ENCODE measurements around the gene PHRF1. TPM values are rescaled to one million over a fixed set of nuclear protein-coding genes. Genes with fewer than 3 reads are reported as not detected.

The PHRF1 gene
- total RNA-seq, 1 donor from 2014 or later = 25.4 TPM

GRCh38 chr11:623349-623869 is 47.1 kb downstream of the PHRF1 start:
- ATAC-seq = no peak
- DNase-seq (ENCODE audit: low spot score) = no peak

- peak; percentile 77 for DNase-seq (ENCODE audit: low spot score)
- peak; percentile 79 for ATAC-seq
Measured at GRCh38 chr11:623999-624704, 47.9 kb downstream of the PHRF1 start.

- DNase-seq (ENCODE audit: low spot score) (peak; percentile 63), ATAC-seq (peak; percentile 75)
Measured at GRCh38 chr11:624705-625635, 48.7 kb downstream of the PHRF1 start, which contains the start of gene CDHR5. TSS of gene CDHR5 (minus strand) at chr11:624955. CDS start at chr11:624902, 53 bp downstream.

- no peak for ATAC-seq
Measured at GRCh38 chr11:625636-626268, 49.5 kb downstream of the PHRF1 start.

GRCh38 chr11:626475-627307 is 50.4 kb downstream of the PHRF1 start, which contains the start of gene SCT:
TSS of gene SCT (minus strand) at chr11:627181. CDS start at chr11:627143, 38 bp downstream.
- DNase-seq (ENCODE audit: low spot score) = peak; percentile 42

More at GRCh38 chr11:625636-626268, 49.5 kb downstream of the PHRF1 start:
- DNase-seq (ENCODE audit: low spot score) = no peak

GRCh38 chr11:627308-627576 is 51.0 kb downstream of the PHRF1 start:
- DNase-seq (ENCODE audit: low spot score) = no peak

More at GRCh38 chr11:626475-627307, 50.4 kb downstream of the PHRF1 start, which contains the start of gene SCT:
- ATAC-seq = no peak

GRCh38 chr11:628056-628455 is 51.8 kb downstream of the PHRF1 start:
- ATAC-seq (no peak), DNase-seq (ENCODE audit: low spot score) (no peak)

More at GRCh38 chr11:627308-627576, 51.0 kb downstream of the PHRF1 start:
- ATAC-seq = no peak

- ATAC-seq (no peak), DNase-seq (ENCODE audit: low spot score) (no peak)
Measured at GRCh38 chr11:629237-629583, 52.9 kb downstream of the PHRF1 start.

GRCh38 chr11:630871-631270 is 54.6 kb downstream of the PHRF1 start:
- ATAC-seq (no peak), DNase-seq (ENCODE audit: low spot score) (no peak)

GRCh38 chr11:635945-636510 is 59.8 kb downstream of the PHRF1 start:
- ATAC-seq = no peak
- DNase-seq (ENCODE audit: low spot score) = no peak

GRCh38 chr11:636511-637332 is 60.5 kb downstream of the PHRF1 start, which contains the start of gene DRD4:
TSS of gene DRD4 (plus strand) at chr11:637269. CDS start at chr11:637305, 36 bp downstream.
- no peak for DNase-seq (ENCODE audit: low spot score)

GRCh38 chr11:637333-637592 is 61.0 kb downstream of the PHRF1 start:
- ATAC-seq (no peak), DNase-seq (ENCODE audit: low spot score) (no peak)

More at GRCh38 chr11:636511-637332, 60.5 kb downstream of the PHRF1 start, which contains the start of gene DRD4:
- ATAC-seq = peak; percentile 51

GRCh38 chr11:637593-638521 is 61.6 kb downstream of the PHRF1 start:
- ATAC-seq (no peak), DNase-seq (ENCODE audit: low spot score) (no peak)

- no peak for DNase-seq (ENCODE audit: low spot score)
- ATAC-seq = no peak
Measured at GRCh38 chr11:638631-639331, 62.5 kb downstream of the PHRF1 start.

- ATAC-seq = no peak
- no peak for DNase-seq (ENCODE audit: low spot score)
Measured at GRCh38 chr11:639332-639955, 63.2 kb downstream of the PHRF1 start.

- DNase-seq (ENCODE audit: low spot score) (no peak), ATAC-seq (no peak)
Measured at GRCh38 chr11:640021-640706, 63.9 kb downstream of the PHRF1 start.
